HG02763 (cell line): ENCODE data around the gene ACOX3.
"Not testable (repeated sequence)": the region's sequence is repeated elsewhere in the genome, so short reads cannot be mapped to it uniquely, and the experiment has no call there.

Experiments used
- ATAC-seq: cut with Tn5 transposase; IDR thresholded peaks from one replicate; pipeline ENCODE4 v1.9.1; 2021; ENCODE audit warnings: mild to moderate bottlenecking, moderate library complexity; ENCODE audit not compliant: unreplicated experiment

The ACOX3 gene

DNA sequence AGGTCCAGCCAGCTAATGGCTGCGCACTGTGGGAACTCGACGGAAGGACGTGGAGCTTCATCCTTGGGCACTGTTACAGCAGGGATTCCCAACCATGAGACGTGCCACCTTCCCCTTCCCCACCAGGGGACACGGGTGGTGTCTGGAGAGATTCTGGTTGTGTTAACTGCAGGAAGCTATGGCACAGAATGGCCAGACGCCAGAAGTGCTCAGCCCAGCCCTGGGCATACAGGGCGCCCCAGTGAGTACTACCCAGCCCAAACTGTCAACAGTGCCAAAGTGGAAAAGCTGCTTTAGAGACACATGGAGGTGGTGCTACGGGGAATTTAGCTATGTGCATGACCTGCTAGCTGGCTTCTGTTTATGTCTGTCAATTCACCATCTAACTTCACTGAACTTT lies 32.8 kb downstream of the ACOX3 start:
- no peak for ATAC-seq

DNA sequence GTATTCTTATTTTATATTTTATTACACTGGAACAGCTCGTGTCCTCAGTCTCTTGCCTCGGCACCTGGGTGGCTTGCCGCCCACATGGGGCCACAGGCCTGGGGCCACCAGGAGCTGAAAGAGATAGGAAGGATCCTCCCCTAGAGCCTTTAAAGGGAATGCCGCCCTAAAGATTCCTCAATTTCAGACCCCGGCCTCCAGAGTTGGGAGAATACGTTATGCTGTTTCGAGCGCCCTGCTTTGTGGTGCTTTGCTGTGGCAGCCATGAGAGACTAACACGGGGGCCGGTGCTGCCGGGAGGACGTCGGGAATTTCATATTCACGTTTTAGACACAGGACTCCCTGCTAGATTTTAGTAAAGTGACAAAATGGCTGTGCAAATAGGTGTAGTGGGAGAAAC lies 33.2 kb downstream of the ACOX3 start:
- no peak for ATAC-seq

GRCh38 chr4:8406887-8407286 lies 33.6 kb downstream of the ACOX3 start:
- ATAC-seq, result not testable (repeated sequence)

GRCh38 chr4:8405516-8405875 lies 35.0 kb downstream of the ACOX3 start:
- ATAC-seq, result no peak

- no peak for ATAC-seq
These were observed 35.6 kb downstream of the ACOX3 start for GRCh38 chr4:8404791-8405515.

GRCh38 chr4:8403976-8404375 lies 36.5 kb downstream of the ACOX3 start:
- no peak for ATAC-seq

DNA sequence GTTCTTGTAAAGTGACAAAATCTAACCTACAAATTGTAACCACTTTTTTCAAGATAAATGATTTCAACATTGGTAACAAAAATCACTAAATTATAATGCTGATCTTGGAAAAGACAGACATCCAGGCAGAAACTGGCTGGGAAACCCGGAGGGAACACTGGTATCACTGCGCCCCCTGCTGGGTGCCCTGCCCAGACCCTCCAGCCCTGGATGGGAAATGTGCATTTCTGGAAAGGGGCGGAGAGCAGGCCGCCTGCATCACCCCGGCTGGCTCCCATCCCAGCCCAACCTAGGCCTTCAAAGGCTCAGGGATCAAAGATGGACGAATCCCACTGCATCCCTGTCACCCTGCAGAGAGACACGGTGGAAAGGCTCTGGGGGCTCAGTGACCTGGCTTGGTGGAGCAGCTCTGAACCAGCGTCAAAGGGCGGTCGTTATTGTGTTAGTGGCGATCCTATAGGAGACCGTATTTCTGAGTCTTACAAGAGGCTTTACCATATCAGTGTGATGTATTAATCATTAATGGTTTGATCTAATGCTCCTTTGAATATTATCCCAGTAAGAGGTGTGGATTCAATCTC lies 37.3 kb downstream of the ACOX3 start:
- no peak for ATAC-seq

GRCh38 chr4:8402640-8403039 lies 37.9 kb downstream of the ACOX3 start:
- no peak for ATAC-seq

DNA sequence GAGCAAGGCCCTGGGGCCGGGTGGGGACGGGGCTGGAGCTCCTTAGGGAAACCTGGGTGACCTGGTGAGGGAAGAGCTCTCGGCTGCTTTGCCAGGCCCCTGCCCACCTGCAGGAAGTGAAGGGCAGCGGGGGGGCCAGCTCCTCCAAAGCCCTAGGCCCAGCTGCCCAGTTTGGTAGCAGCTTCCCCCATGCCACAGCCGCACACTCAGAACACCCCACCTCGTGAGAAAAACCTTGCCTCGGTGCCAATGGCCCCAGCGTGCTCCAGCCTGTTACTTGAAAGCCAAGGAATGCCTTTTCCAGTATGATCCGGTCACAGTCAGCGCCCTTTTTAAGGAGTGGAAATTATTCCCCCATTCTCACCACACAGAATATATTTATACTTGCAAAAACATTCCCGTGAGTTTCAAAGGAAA lies 38.3 kb downstream of the ACOX3 start:
- no peak for ATAC-seq

- no peak for ATAC-seq
These were observed 38.9 kb downstream of the ACOX3 start for GRCh38 chr4:8401665-8402064.

DNA sequence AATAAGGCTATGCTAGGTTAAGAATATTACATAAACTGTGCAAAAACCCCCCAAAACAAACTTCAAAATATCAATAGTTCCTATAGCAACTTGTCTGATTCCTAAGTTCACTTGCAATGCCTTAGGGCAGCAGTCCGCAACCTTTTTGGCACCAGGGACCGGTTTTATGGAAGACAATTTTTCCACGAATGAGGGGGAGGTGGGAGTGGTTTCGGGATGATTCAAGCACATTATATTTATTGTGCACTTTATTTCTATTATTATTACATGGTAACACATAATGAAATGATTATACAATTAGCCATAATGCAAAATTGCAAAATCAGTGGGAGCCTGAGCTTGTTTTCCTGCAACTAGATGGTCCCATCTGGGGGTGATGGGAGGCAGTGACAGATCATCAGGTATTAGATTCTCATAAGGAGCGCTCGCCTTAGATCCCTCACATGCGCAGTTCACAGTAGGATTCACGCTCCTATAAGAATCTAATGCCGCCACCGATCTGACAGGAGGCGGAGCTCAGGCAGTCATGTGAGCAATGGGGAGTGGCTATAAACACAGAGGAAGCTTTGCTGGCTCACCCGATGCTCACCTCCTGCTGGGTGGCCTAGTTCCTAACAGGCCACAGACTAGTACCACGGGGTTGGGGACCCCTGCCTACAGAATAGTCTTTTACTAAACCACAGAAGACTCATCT lies 39.7 kb downstream of the ACOX3 start:
- ATAC-seq, result no peak

DNA sequence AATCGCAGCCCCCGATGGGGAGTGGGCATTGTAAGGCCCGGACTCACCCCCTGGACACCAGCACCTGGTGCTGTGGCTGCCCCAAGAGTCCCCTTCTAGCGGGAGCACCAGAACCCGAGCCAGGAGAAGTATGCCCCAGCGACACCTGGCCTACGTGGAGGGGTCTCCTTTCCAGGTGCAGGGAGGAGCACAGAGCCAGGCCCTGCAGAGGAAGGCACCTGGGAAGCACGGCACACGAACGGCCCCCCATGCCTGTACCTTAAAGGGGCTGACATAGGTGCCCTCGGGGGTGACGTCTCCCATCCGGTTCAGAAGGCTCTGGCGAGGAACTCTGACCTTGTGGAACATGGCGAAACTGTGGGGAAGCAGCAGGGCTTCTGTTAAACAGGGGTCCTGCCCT lies 41.2 kb downstream of the ACOX3 start:
- no peak for ATAC-seq

DNA sequence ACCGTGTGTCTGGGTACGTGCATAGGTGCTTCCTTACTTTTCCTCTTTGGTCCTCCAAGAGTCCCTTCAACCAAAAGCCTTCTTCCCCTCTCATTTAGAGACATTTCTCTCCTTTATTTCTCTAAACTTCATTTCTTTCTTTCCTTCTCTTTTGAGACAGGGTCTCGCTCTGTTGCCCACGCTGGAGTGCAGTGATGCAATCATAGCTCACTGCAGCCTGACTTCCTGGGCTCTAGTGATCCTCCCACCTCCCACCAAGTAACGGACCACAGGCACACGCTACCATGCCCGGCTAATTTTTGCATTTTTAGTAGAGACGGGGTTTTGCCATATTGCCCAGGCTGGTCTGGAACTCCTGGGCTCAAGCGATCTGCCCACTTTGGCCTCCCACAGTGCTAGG lies 42.2 kb downstream of the ACOX3 start:
- no peak for ATAC-seq

GRCh38 chr4:8396762-8397406 lies 43.6 kb downstream of the ACOX3 start:
- no peak for ATAC-seq

GRCh38 chr4:8395504-8396296 lies 44.8 kb downstream of the ACOX3 start:
- no peak for ATAC-seq

- ATAC-seq, result no peak
These were observed 45.7 kb downstream of the ACOX3 start for GRCh38 chr4:8394806-8395205.

DNA sequence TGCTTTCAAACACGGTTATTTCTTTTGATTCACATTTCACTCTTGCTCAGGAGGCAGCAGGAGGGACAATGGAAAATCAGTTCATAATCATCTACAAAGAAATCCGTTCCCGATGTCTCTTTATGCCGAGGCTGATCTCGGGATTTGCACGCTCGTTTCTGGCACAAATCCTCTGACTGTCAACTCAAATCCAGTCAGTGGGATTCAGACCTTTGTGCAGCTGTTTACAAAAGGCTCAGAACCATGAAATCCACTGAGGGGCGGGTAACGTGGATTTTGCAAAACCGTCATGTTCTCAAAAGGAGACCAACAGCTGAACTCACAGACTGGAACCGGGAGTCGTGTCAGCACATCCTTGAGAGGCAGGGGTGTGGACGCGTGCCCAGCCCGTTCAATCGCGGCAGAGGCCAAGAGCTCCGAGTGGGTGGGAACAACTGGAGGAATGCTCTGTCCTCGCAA lies 46.4 kb downstream of the ACOX3 start:
- ATAC-seq, result no peak

- no peak for ATAC-seq
These were observed 46.9 kb downstream of the ACOX3 start for GRCh38 chr4:8393593-8394038.

GRCh38 chr4:8392591-8393190 lies 47.8 kb downstream of the ACOX3 start:
- ATAC-seq, result no peak

GRCh38 chr4:8391972-8392371 lies 48.6 kb downstream of the ACOX3 start:
- ATAC-seq, result peak; percentile 89
